ENCODE data around the gene MAEA.
"Not testable (repeated sequence)": the region's sequence is repeated elsewhere in the genome, so short reads cannot be mapped to it uniquely, and the experiment has no call there.

The MAEA gene

GRCh38 chr4:1335193-1335883 is 45.6 kb downstream of the MAEA start:
- DNase-seq (ENCODE audit: low read depth): not testable (repeated sequence)

GRCh38 chr4:1336088-1336491 is 46.4 kb downstream of the MAEA start:
- DNase-seq (ENCODE audit: low read depth): no peak

GRCh38 chr4:1337376-1337831 is 47.7 kb downstream of the MAEA start:
- DNase-seq (ENCODE audit: low read depth): no peak

GRCh38 chr4:1337951-1338751 is 48.5 kb downstream of the MAEA start:
- no peak for DNase-seq (ENCODE audit: low read depth)

- DNase-seq (ENCODE audit: low read depth): no peak
Observed at GRCh38 chr4:1338752-1339414, 49.2 kb downstream of the MAEA start.

- DNase-seq (ENCODE audit: low read depth): no peak
Observed at GRCh38 chr4:1339489-1339888, 49.8 kb downstream of the MAEA start.

GRCh38 chr4:1340181-1340747 is 50.6 kb downstream of the MAEA start:
- DNase-seq (ENCODE audit: low read depth): no peak

- DNase-seq (ENCODE audit: low read depth): no peak
Observed at GRCh38 chr4:1340861-1341260, 51.2 kb downstream of the MAEA start.

- DNase-seq (ENCODE audit: low read depth): no peak
Observed at GRCh38 chr4:1342003-1342402, 52.3 kb downstream of the MAEA start.

GRCh38 chr4:1344696-1345095 is 55.0 kb downstream of the MAEA start:
- no peak for DNase-seq (ENCODE audit: low read depth)

- DNase-seq (ENCODE audit: low read depth): no peak
Observed at GRCh38 chr4:1345903-1346780, 56.5 kb downstream of the MAEA start.

- peak; percentile 97 for DNase-seq (ENCODE audit: low read depth)
Observed at GRCh38 chr4:1346781-1347409, 57.2 kb downstream of the MAEA start, which contains the start of gene UVSSA. UVSSA (plus strand) TSS chr4:1347208; CDS start chr4:1348092, 884 bp downstream.

GRCh38 chr4:1347410-1347864 is 57.7 kb downstream of the MAEA start:
- peak; percentile 84 for DNase-seq (ENCODE audit: low read depth)

GRCh38 chr4:1348014-1348513 is 58.4 kb downstream of the MAEA start:
- no peak for DNase-seq (ENCODE audit: low read depth)

- no peak for DNase-seq (ENCODE audit: low read depth)
Observed at GRCh38 chr4:1348746-1349145, 59.1 kb downstream of the MAEA start.

- no peak for DNase-seq (ENCODE audit: low read depth)
Observed at GRCh38 chr4:1349359-1350168, 59.9 kb downstream of the MAEA start.

GRCh38 chr4:1350169-1350520 is 60.5 kb downstream of the MAEA start:
- no peak for DNase-seq (ENCODE audit: low read depth)

- peak; percentile 42 for DNase-seq (ENCODE audit: low read depth)
Observed at GRCh38 chr4:1351854-1352566, 62.3 kb downstream of the MAEA start.

GRCh38 chr4:1352567-1352900 is 62.8 kb downstream of the MAEA start:
- DNase-seq (ENCODE audit: low read depth): no peak

Measured in stromal cell of bone marrow (primary cell).